ENCODE measurements around the gene BICD2. TPM values are rescaled to one million over a fixed set of nuclear protein-coding genes. Genes with fewer than 3 reads are reported as not detected.

The BICD2 gene
- total and polyA plus RNA-seq, 9 of the 15 experiments (the other 6 are each of a cell fraction or from before 2014, with no cell fraction given): 3.6 to 23.4 (median 11.8) TPM

DNA sequence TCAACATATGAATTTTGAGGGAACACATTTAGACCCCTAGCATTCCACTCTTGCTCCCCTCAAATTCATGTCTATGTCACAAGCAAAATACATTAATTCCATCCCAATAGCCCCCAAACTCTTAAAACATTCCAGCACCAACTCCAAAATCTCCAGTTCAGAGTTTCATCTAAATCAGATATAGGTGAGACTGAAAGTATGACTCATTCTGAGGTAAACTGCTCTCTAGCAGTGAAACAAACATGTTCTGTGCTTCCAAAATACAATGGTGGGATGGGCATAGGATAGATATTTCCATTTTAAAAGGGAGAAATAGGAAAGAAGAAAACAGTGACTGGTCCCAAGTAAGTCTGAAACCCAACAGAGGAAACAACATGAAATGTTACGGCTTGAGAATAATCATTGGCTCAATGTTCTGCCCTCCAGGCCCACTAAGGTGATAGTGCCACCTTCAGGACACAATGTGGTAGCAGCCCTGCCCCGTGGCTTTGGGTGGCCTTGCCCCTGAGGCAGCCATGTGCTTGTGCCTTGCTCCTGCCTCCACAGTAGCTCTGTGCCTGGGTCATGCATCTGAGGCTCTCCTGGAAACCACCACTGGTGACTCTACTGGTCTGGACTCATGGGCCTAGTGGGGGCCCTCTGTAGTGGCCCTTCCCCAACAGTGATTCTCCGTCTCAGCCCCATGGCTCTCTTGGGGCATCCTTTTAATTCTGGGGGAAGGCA is 58.3 kb downstream of the BICD2 start:
- Histone ChIP-seq H3K9ac (ENCODE audit: insufficient read depth in 1 of 2, low read depth in 2 of 2, low read length in 2 of 2) (peak overlapping the region in 1 of 2 experiments; percentile 23; a peak in 1 of 4 replicates), H3K9me3 (replicated peaks; ENCODE audit: control insufficient read depth, insufficient read depth, low read depth, low read length) (no peaks in the 10 kb centered on the region), H2AFZ (ENCODE audit: low read depth, low read length) (no peak overlapping the region), H3K79me2 (ENCODE audit: control insufficient read depth, insufficient read depth, low read length) (no peaks in the 10 kb centered on the region), H3K4me1 (replicated peaks in 1 of 2; ENCODE audit: control insufficient read depth in 2 of 2, insufficient read depth in 2 of 2, low read length in 2 of 2) (no peaks in the 10 kb centered on the region), H3K36me3 (ENCODE audit: control insufficient read depth, insufficient read depth, low read length) (peaks cover 11% of the 10 kb centered on the region; the same call in 2 of the 3 replicates), H3K9me1 (ENCODE audit: control insufficient read depth, insufficient read depth, low read length) (no peaks in the 10 kb centered on the region), H3K27me3 (ENCODE audit: control insufficient read depth in 2 of 2, insufficient read depth in 2 of 2, low read length in 2 of 2) (no peaks in the 10 kb centered on the region), H3K4me3 (no peak overlapping the region), H3K27ac (ENCODE audit: extremely low read depth, low read depth, low read length) (no peak overlapping the region), H4K20me1 (replicated peaks; ENCODE audit: control insufficient read depth, insufficient read depth, low read length) (no peaks in the 10 kb centered on the region), H3K4me2 (ENCODE audit: insufficient read depth, low read length) (no peak overlapping the region)
- in situ Hi-C loops (cut with MboI): no loop called here
- ChIA-PET POLR2A (interaction anchor here (0.6 kb wide), 2 partner anchors 18 to 263 kb away, joined by 3 read pairs; no protein-coding TSS in a partner anchor), CTCF (ENCODE audit: low intra/inter-chr PET ratio) (no interaction called here)
- intact Hi-C loops (cut with micrococcal nuclease): loop anchor here (5.0 kb wide), 2 partner anchors 59 to 574 kb away; no protein-coding TSS in a partner anchor
- 46% methylated on average over 3 of the region's 3 CpGs for WGBS (ENCODE audit: insufficient coverage, low coverage, missing lambda C conversion rate)
- FAIRE-seq: peak; percentile 61
- BruUV-seq (replicated peaks): no TSS peak
- peak; percentile 96 for ATAC-seq
- peak; percentile 17 to 47 (median 38) for DNase-seq (ENCODE audit: extremely low read depth in 1 of 4, low spot score in 3 of 4)
- TF ChIP-seq PURB (CRISPR knock-in tag; IDR thresholded peaks at IDR 0.05; ENCODE audit: low read depth) (no peak), JUND (IDR thresholded peaks at IDR 0.05; ENCODE audit: borderline replicate concordance, low read depth, low read length) (peak; percentile 44; the same call in 1 of the 2 replicates), JUND (tag; IDR thresholded peaks at IDR 0.05; ENCODE audit: borderline replicate concordance, low read depth, low read length) (0 out of 3 replicates have a peak, but pooled peaks have one; percentile 57), ZNF324 (CRISPR knock-in tag; IDR thresholded peaks at IDR 0.05) (no peak), ZNF644 (tag; IDR thresholded peaks at IDR 0.05; ENCODE audit: low read depth) (no peak), ZC3H11A (IDR thresholded peaks at IDR 0.05; ENCODE audit: low read depth, low read length) (no peak), THRAP3 (IDR thresholded peaks at IDR 0.05; ENCODE audit: borderline replicate concordance) (no peak), RAD21 (CRISPR knock-in tag; conservative IDR thresholded peaks at IDR 0.05 in 1 of 2, IDR thresholded peaks at IDR 0.05 in 1 of 2) (peak in 1 of 2 experiments; percentile 63; a peak in 2 of 4 replicates), SP2 (IDR thresholded peaks at IDR 0.05; ENCODE audit: extremely low read depth, low read depth, low read length, poor library complexity, severe bottlenecking) (no peak), SMC3 (conservative IDR thresholded peaks at IDR 0.05; ENCODE audit: insufficient read depth, low read depth, low read length) (0 out of 2 replicates have a peak, but pooled peaks have one; percentile 27), ETV5 (CRISPR knock-in tag; IDR thresholded peaks at IDR 0.05; ENCODE audit: low read depth) (no peak)
- TF ChIP-seq, protein P1, sequence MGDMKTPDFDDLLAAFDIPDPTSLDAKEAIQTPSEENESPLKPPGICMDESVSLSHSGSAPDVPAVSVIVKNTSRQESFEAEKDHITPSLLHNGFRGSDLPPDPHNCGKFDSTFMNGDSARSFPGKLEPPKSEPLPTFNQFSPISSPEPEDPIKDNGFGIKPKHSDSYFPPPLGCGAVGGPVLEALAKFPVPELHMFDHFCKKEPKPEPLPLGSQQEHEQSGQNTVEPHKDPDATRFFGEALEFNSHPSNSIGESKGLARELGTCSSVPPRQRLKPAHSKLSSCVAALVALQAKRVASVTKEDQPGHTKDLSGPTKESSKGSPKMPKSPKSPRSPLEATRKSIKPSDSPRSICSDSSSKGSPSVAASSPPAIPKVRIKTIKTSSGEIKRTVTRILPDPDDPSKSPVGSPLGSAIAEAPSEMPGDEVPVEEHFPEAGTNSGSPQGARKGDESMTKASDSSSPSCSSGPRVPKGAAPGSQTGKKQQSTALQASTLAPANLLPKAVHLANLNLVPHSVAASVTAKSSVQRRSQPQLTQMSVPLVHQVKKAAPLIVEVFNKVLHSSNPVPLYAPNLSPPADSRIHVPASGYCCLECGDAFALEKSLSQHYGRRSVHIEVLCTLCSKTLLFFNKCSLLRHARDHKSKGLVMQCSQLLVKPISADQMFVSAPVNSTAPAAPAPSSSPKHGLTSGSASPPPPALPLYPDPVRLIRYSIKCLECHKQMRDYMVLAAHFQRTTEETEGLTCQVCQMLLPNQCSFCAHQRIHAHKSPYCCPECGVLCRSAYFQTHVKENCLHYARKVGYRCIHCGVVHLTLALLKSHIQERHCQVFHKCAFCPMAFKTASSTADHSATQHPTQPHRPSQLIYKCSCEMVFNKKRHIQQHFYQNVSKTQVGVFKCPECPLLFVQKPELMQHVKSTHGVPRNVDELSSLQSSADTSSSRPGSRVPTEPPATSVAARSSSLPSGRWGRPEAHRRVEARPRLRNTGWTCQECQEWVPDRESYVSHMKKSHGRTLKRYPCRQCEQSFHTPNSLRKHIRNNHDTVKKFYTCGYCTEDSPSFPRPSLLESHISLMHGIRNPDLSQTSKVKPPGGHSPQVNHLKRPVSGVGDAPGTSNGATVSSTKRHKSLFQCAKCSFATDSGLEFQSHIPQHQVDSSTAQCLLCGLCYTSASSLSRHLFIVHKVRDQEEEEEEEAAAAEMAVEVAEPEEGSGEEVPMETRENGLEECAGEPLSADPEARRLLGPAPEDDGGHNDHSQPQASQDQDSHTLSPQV (IDR thresholded peaks at IDR 0.05): no peak
- TF ChIP-seq, protein P2, sequence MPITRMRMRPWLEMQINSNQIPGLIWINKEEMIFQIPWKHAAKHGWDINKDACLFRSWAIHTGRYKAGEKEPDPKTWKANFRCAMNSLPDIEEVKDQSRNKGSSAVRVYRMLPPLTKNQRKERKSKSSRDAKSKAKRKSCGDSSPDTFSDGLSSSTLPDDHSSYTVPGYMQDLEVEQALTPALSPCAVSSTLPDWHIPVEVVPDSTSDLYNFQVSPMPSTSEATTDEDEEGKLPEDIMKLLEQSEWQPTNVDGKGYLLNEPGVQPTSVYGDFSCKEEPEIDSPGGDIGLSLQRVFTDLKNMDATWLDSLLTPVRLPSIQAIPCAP (CRISPR knock-in tag; IDR thresholded peaks at IDR 0.05; ENCODE audit: borderline replicate concordance): no peak
- TF ChIP-seq, protein P3, sequence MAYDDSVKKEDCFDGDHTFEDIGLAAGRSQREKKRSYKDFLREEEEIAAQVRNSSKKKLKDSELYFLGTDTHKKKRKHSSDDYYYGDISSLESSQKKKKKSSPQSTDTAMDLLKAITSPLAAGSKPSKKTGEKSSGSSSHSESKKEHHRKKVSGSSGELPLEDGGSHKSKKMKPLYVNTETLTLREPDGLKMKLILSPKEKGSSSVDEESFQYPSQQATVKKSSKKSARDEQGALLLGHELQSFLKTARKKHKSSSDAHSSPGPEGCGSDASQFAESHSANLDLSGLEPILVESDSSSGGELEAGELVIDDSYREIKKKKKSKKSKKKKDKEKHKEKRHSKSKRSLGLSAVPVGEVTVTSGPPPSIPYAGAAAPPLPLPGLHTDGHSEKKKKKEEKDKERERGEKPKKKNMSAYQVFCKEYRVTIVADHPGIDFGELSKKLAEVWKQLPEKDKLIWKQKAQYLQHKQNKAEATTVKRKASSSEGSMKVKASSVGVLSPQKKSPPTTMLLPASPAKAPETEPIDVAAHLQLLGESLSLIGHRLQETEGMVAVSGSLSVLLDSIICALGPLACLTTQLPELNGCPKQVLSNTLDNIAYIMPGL (CRISPR knock-in tag; IDR thresholded peaks at IDR 0.05): no peak
